SKM-1 (cell line): ENCODE results near the gene SERPINB6.
"Not testable (repeated sequence)": the region's sequence is repeated elsewhere in the genome, so short reads cannot be mapped to it uniquely, and the experiment has no call there.

ENCODE experiments used
- DNase-seq: peaks from one replicate; lab custom pipeline; 2025; ENCODE audit not compliant: unreplicated experiment; lab: John Stamatoyannopoulos, UW

SERPINB6 gene

DNA sequence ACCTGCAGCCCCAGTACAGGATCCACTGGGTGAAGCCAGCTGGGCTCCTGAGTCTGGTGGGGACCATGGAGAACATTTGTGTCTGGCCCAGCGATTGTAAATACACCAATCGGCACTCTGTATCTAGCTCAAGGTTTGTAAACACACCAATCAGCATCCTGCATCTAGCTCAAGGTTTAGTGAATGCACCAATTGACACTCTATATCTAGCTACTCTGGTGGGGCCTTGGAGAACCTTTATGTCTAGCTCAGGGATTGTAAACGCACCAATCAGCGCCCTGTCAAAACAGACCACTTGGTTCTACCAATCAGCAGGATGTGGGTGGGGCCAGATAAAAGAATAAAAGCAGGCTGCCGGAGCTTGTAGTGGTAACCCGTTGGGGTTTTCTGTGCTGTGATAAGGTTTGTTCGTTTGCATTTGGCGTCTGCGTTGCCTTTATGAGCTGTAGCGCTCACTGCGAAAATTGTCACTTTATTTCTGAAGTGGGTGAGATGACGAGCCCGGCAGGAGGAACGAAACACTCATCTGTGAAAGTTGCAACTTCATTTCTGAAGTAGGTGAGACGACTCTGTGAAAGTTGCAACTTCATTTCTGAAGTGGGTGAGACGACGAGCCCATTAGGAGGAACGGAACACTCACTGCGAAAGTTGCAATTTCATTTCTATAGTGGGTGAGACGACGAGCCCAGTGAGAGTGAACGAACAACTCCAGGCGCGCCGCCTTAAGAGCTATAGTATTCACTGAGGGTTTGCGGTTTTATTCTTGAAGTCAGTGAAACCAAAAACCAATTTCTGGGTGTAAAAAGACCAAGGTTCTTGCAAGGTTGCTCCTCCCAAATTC, 31.1 kb downstream of the SERPINB6 start:
- no peak for DNase-seq

DNA sequence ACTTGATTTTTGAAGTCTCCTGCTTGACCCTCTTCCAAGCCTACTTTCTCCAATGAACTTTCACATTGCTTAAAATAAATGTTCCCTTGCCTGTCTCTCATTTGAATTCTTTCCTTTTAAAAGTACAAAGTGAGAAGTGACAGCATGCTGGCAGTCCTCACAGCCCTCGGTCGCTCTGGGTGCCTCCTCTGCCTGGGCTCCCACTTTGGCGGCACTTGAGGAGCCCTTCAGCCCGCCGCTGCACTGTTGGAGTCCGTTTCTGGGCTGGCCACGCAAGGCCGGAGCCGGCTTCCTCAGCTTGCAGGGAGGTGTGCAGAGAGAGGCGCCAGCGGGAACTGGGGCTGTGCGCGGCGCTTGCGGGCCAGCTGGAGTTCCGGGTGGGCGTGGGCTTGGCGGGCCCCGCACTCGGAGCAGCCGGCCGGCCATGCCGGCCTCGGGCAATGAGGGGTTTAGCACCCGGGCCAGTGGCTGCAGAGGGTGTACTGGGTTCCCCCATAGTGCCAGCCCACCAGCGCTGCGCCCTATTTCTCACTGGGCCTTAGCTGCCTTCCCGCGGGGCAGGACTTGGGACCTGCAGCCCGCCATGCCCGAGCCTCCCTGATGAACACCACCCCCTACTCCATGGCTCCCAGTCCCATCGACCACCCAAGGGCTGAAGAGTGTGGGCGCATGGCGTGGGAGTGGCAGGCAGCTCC, 31.9 kb downstream of the SERPINB6 start:
- no peak for DNase-seq

DNA sequence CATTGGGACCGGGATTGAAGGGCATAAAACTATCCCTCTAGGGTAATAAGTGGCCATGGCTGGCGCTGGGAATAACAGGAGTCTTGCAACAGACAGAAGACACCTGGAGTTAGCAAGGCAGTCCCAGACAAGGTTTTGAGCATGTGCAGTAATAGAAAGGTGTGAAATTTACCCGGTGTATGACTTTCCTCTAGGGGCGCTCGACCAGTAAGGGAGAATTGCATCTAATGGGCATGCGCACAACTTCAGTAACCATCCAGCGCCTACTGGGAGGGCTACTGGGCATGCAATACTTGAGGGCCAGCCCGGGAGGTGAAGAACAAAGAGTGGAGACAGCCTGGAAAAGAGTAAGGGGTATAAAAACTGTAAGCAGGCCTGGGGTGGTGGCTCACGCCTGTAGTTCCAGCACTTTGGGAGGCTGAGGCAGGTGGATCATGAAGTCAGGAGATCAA, 32.7 kb downstream of the SERPINB6 start:
- DNase-seq = no peak

DNA sequence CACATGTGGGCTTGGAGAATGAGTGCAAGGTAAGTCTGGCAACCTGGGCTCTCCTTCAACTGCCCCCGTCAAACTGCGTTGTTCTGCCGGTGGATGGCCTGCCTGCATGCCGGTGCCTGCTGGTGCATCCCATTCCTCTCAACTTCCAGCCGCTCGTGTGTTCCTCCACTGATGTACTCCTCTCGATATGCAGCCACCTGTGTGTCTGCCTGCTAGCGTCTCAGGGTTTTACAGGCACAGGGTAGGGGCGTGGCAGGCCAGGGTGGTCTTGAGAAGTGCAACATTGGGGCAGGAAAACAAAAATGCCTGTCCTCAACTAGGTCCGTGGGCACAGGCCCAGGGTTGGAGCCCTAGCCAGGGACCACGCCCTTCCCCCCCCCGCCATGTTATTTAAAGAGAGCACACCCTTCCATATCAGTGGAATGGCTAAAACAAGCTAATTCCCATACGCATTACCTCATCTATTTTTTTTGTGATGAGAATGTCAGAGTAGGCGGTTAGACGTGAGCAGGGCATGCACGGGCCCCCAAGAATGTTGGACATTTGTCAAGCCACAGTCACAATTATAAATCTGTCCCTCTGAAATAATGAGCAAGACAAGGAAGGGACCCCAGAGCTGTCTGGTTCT, 33.2 kb downstream of the SERPINB6 start:
- no peak for DNase-seq

DNA sequence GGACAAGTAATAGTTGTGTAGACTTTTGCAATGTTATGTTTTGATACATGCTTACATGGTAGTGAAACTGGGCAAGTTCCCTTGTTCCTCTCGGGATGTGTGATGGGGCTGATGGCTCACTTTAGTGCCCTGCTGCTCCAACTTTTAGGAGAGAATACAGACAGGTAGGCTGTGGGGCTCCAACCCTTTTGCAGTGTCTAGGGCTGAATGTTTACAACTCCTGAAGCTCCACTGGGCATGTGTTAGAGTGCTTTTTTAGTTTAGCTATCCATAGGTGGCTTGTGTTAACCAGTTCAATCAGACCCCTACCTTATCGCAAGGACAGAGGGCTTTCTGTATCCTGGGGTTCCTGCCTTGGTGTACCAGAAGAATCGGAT, 33.8 kb downstream of the SERPINB6 start:
- no peak for DNase-seq

DNA sequence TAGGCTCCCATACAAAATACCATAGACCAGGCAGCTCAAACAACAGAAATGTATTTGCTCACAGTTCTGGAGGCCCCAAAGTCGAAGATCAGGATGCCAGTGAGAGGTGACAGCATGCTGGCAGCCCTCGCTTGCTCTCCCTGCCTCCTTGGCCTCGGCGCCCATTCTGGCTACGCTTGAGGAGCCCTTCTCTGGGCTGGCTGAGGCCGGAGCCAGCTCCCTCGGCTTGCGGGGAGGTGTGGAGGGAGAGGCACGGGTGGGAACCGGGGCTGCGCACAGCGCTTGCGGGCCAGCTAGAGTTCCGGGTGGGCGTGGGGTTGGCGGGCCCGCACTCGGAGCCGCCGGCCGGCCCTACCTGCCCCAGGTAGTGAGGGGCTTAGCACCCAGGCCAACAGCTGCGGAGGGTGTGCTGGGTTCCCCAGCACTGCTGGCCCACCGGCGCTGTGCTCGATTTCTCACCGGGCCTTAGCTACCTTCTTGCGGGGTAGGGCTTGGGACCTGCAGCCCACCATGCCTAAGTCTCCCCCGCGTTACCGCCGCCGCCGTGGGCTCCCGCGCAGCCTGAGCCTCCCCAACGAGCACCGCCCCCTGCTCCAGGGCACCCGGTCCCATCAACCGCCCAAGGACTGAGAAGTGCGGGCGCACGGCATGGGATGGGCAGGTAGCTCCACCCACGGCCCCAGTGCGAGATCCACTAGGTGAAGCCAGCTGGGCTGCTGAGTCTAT, 35.6 kb downstream of the SERPINB6 start:
- DNase-seq = no peak

DNA sequence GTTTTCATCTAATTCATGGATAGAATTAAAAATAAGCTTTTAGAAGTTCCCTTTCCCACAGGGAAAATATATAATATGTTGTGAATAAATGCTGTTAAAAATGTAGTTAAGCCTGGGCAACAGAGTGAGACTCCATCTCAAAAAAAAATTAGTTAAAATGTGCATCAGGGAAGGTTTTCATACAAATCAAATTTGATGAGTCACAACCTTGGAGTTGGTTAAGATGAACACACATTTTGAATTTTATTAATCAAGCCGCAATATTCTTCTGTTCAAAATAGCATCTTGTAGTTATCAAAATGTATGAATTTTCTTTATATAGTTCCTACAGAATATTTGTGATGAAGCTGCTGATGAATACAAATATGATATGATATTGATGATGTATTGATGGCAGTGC, 37.3 kb downstream of the SERPINB6 start:
- DNase-seq = no peak

DNA sequence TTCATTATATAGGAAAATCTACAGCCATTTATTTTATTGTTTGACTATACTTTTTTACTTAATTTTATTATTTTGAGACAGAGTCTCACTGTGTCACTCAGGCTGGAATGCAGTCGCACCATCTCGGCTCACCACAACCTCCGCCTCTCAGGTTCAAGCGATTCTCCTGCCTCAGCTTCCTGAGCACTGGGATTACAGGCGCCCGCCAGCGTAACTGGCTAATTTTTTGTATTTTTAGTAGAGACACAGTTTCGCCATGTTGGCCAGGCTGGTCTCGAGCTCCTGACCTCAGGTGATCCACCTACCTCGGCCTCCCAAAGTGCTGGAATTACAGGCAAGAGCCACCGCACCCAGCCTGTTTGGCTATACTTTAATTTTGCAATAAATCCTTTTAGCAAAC, 38.5 kb downstream of the SERPINB6 start:
- DNase-seq = not testable (repeated sequence)

DNA sequence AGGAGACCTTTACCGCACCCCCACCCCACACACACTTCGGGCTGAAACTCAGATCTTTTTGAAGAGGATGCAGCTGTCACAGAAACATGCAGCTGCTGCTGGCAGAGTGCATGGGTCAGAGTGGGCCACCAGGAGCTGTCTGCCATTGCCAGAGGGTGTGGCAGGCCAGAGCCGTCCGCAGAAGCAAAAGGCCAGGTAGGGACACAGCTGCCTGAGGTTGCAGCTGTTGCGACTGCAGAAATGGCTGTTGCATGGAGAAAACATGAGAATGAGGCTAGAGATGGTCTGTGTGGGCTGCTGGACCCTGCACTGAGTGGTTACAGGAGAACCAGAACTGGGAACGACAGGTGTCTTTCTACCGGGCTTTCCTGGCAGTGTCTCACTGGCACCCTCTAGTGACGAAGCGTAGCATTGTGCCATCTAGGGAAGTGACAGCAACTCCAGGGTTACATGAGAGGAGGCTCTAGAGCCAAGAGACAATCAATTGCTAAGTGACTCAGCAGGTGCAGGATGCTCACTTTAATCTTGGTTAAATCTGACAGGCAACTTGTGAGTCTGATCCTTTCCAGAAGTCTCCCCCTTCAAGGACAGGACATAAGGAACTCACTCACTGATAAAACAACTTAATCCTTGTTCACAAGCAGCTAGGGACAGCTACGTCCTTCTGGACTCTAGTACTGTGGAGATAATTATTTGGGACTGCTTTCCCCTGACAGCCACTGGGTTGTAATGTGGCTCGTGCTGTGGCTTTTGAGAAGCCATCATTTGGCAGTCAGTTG, 39.2 kb downstream of the SERPINB6 start:
- peak; percentile 67 for DNase-seq

DNA sequence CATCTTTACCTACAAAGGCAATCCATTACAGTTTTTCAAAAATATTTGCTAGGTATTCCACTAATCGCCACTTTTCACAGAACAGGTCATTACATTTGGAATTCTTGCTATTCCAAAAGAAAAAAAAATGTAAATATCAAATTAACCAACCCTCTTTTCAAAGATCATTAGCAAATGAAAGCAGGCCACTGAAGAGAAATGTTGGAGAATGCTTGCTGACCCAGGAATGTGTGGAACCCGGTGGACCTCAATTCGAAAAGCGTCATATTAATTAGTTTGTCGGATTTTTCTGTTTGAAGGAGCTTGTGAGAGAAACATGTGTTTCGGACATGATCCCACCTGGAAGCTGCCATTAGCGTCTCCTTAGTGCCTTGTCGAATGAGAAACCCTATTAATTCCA, 40.3 kb downstream of the SERPINB6 start:
- DNase-seq = no peak

DNA sequence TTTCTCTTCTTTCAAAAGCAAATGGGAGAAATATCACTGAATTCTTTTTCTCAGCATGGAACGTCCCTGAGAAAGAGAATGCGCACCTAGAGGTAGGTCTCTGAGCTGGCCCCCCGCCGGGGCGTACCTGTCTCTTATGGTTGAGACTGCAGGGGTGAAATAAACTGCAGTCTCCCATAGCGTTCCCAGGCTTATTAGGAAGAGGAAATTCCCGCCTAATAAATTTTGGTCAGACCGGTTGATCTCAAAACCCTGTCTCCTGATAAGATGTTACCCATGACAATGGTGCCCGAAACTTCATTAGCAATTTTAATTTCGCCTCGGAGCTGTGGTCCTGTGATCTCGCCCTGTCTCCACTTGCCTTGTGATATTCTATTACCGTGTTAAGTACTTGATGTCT, 43.4 kb downstream of the SERPINB6 start:
- DNase-seq = not testable (repeated sequence)

DNA sequence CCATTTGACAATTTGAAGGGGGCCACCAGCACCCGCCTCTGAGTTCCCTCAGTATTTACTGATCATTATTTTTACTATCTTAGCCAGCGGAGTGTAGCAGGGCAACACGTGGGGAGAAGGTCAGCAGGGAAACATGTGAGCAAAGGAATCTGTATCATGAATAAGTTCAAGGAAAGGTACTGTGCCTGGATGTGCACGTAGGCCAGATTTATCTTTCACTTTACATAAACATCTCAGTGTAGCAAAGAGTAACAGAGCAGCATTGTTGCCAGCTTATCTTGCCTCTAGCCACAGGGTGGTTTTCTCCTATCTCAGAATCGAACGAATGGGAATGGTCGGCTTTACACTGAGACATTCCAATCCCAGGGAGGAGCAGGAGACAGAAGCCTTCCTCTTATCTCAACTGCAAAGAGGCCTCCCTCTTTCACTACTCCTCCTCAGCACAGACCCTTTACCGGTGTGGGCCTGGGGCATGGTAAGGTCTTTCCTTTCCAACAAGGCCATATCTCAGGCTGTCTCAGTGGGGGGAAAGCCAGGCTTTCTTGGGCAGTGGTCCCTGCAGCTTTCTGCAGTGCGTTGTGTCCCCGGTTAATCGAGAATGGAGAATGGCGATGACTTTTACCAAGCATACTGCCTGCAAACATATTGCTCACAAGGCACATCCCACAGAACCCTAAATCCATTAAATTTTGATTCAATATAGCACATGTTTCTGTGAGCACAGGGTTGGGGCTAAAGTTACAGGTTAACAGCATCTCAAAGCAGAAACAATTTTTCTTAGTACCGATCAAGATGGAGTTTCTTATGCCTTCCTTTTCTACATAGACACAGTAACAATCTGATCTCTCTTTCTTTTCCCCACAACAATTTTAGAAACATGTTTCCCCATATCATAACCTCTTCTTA, 45.3 kb downstream of the SERPINB6 start:
- not testable (repeated sequence) for DNase-seq

DNA sequence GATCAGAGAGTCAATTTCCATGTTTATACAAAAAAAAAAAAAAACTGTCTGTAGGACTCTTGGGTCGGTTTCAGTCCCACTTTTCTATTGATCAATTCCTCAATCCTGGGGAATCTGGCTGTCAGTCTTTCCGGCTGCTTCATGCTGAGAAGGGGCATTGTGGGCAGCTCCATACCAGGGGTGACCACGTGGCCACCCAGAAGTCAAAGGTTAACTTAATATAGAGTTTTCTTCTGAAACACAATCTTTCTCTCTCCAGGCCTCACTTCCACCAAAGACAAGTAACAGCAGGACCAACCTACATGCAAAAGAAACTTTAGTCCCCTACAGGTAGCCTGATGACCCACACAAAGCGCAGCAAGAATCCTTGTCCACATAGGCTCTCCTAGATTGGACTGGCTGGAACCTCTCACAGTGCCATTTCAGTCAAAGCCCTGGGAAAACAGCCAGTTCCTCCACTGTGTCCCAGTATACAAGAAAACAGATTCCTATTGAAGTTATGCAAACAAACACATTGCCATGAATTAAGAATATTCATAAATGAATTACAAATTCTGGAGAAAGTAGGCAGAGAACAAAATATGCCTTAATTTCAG, 49.7 kb downstream of the SERPINB6 start:
- no peak for DNase-seq

DNA sequence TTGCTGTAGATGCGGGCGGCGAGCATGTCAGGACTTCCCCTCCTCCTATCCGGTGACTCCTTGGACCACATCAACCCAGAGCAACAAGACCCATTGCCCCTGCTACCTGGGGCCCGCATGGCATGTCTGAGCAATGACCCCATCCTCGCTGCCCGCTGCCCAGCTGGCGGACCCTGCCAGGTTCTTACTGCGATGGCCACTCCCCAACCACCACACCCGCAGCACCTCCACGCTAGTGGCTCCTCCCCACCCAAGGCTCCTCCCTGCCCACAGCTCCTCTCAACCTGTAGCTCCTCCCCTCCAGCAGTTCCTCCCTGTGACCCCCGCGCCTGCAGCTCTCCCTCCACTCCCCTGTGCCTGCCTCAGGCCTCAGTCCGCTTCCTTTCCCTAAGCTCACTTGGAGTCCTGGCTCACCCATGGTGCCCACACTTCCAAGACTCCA, 50.7 kb downstream of the SERPINB6 start:
- no peak for DNase-seq

DNA sequence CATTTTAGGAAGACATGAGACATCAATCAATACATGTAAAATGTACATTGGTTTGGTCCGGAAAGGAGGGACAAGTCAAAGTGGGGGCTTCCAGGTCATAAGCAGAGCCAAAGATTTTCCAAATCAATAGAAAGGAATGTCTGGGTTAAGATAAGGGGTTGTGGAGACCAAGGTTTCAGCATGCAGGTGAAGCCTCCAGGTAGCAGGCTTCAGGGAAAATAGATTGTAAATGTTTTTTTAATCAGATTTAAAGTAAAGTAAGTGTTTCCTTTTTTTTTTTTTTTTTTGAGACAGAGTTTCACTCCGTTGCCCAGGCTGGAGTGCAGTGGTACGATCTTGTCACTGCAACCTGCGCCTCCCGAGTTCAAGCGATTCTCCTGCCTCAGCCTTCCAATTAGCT, 51.5 kb downstream of the SERPINB6 start:
- no peak for DNase-seq

DNA sequence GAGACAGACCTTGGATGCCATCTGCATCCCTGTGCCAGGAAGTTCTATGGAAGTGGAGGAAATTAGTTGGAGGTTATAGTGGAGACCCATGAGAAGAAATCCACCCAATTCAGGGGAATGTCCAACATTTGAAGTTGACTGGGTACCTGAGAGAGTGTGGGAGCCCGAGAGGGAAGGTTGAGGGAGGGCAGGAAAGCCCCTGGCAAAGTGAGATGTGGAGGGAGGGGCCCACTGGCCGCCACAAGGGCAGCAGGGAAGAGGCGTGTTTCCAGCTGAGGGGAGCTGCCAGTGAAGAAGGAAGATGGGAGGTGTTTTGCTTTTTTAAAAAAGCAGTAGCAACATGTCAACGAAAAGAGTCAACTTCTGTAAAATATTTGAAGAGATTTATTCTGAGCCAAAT, 52.0 kb downstream of the SERPINB6 start:
- DNase-seq = no peak

DNA sequence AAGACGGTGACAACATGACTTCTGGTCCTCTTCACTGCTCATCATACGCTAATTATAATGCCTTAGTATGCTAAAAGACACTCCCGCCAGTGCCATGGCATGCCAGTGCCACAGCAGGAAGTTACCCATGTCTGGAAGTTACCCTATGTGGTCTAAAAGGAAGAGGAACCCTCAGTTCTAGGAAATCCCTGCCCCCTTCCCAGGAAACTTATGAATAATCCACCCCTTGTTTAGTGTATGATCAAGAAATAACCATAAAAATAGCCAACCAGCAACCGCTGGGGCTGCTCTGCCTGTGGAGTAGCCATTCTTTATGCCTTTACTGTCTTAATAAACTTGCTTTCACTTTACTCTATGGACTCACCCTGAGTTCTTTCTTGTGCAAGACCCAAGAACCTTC, 52.4 kb downstream of the SERPINB6 start:
- DNase-seq = no peak

DNA sequence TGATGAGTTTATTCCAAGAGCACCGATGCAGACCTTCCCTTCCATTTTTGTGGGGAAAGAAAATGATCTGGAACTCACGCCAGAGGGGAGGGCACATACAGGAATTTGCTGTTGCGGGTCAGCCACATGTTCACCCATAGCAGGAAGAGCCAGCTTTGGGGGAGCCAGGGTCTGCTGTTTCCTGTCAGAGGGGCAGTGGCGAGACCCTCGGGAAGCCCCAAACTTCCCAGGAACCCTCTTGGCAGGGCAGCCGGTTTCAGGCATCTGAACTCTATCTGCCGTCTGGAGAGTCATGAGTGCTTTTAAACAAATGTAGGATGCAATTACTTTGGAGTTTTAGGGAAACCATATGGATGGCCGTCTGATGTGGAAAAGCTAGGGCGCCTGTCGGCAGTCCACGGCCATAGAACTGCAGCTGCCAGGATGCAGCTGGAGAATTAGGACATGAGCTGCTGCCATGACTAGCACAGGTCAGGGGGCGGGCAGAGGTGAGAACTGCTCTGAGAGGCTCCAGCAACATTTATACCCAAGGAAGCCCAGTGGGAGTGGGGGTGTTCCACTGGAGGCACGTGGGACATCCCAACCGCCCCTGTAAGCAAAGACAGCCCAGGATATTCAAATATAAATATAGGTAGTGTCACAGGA, 53.4 kb downstream of the SERPINB6 start:
- DNase-seq = no peak

DNA sequence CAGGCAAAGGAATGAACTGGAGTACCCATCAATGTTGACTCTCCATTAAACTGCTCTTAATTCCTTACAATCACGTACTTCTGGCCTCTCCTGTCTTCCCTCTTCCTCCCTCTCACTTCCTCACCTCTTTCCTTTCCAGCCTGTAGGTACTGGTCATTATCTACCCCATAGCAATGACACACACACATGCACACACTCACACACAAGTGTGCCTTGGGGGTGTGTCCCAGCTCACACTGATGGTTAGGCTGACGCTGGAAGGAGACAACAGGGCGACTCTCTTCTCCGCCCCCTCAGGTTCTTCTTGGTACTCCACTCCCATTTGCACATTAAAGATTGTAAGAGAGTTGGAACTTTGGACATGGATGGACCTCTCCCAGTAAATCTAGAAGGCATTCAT, 54.3 kb downstream of the SERPINB6 start:
- no peak for DNase-seq
